IMR-90 (cell line): Measurements from ENCODE around the gene CMSS1. TPM values are rescaled to one million over a fixed set of nuclear protein-coding genes. Genes with fewer than 3 reads are reported as not detected.

Source experiments
- ATAC-seq: fragments of 200-7000 bp; cut with Tn5 transposase; 2 replicates; pipeline ENCODE4 v1.9.1; 2020; ENCODE audit warnings: low read depth, mild to moderate bottlenecking, moderate library complexity
- BruUV-seq: library from RNA; stranded (reverse); fragments of 400-500 nt; replicated peaks from 2 replicates; lab custom pipeline; 2021; lab: Mats Ljungman, UMichigan
- CTCF ChIA-PET: fragments of 300-600 bp; formaldehyde crosslinking; extraction: SDS; loops from one replicate; lab custom pipeline; 2021; ENCODE audit warnings: antibody characterized with exemption; lab: Yijun Ruan, JAX
- POLR2A ChIA-PET: fragments of 300-600 bp; sonication (Branson Sonifier 250); formaldehyde crosslinking; loops from one replicate; lab custom pipeline; 2022; ENCODE audit warnings: antibody characterized with exemption; ENCODE audit not compliant: unreplicated experiment; lab: Charles Lee
- DNase-seq: peaks from one replicate; pipeline ENCODE4 v3.0.0; 2013
- H2AFZ ChIP-seq: replicated peaks from 2 replicates; pipeline ENCODE3; 2013; ENCODE audit warnings: low read length, mild to moderate bottlenecking; ENCODE audit not compliant: poor library complexity
- H2AK5ac ChIP-seq: 2 replicates; pipeline ENCODE4 v1.6.1; 2013; ENCODE audit warnings: low read depth, low read length, inconsistent platforms
- H2AK9ac ChIP-seq: replicated peaks from 2 replicates; pipeline ENCODE3; 2013; ENCODE audit warnings: mild to moderate bottlenecking, low read depth, low read length, moderate library complexity; ENCODE audit not compliant: poor library complexity
- H2BK120ac ChIP-seq: 2 replicates; pipeline ENCODE4 v1.6.1; 2013; ENCODE audit warnings: low read depth, low read length, inconsistent platforms
- H2BK15ac ChIP-seq: 3 replicates; pipeline ENCODE4 v1.6.1; 2013; ENCODE audit warnings: low read depth, low read length, inconsistent platforms
- H2BK20ac ChIP-seq: 2 replicates; pipeline ENCODE4 v1.6.1; 2013; ENCODE audit warnings: low read depth, mild to moderate bottlenecking, inconsistent platforms, low read length, moderate library complexity
- H2BK5ac ChIP-seq: 2 replicates; pipeline ENCODE4 v1.6.1; 2013; ENCODE audit warnings: mild to moderate bottlenecking, low read depth, low read length, inconsistent platforms; ENCODE audit not compliant: poor library complexity, severe bottlenecking
- H3K14ac ChIP-seq: replicated peaks from 2 replicates; pipeline ENCODE4 v1.6.1; 2013; ENCODE audit warnings: low read depth, low read length, inconsistent platforms
- H3K18ac ChIP-seq: 2 replicates; pipeline ENCODE4 v1.6.1; 2013; ENCODE audit warnings: low read depth, low read length, control low read depth
- H3K23ac ChIP-seq: 2 replicates; pipeline ENCODE4 v1.6.1; 2013; ENCODE audit warnings: low read depth, low read length, inconsistent platforms
- H3K27ac ChIP-seq: 2 replicates; pipeline ENCODE4 v1.5.1; 2013; ENCODE audit warnings: mild to moderate bottlenecking, control low read depth, low read length; ENCODE audit not compliant: insufficient read depth
- H3K27me3 ChIP-seq: 2 replicates; pipeline ENCODE4 v1.6.1; 2013; ENCODE audit warnings: low read length; ENCODE audit not compliant: control insufficient read depth, insufficient read depth
- H3K36me3 ChIP-seq: 2 replicates; pipeline ENCODE4 v1.6.1; 2013; ENCODE audit warnings: low read length, mixed read lengths; ENCODE audit not compliant: control insufficient read depth, insufficient read depth
- H3K4ac ChIP-seq: 2 replicates; pipeline ENCODE4 v1.6.1; 2013; ENCODE audit warnings: low read depth, low read length, inconsistent platforms
- H3K4me1 ChIP-seq: 2 replicates; pipeline ENCODE4 v1.6.1; 2013; ENCODE audit warnings: low read length, mixed read lengths; ENCODE audit not compliant: control insufficient read depth, insufficient read depth
- H3K4me2 ChIP-seq: 2 replicates; pipeline ENCODE4 v1.6.1; 2013; ENCODE audit warnings: low read depth, mild to moderate bottlenecking, control low read depth, low read length, moderate library complexity
- H3K4me3 ChIP-seq: 2 replicates; pipeline ENCODE4 v1.5.1; 2013; ENCODE audit warnings: low read depth, mild to moderate bottlenecking, control low read depth, low read length, moderate library complexity; ENCODE audit not compliant: insufficient read depth
- H3K56ac ChIP-seq: 2 replicates; pipeline ENCODE4 v1.6.1; 2013; ENCODE audit warnings: low read length, inconsistent platforms; ENCODE audit not compliant: insufficient read depth; ENCODE audit errors: extremely low read depth
- H3K79me1 ChIP-seq, 2 experiments: 2 replicates each; pipeline ENCODE4 v1.6.1; 2013; ENCODE audit warnings: low read length in 2 of 2, inconsistent platforms in 1 of 2, low read depth in 1 of 2
- H3K9ac ChIP-seq: 2 replicates; pipeline ENCODE4 v1.6.1; 2013; ENCODE audit warnings: low read depth, low read length, control low read depth
- H3K9me1 ChIP-seq: 2 replicates; pipeline ENCODE4 v1.6.1; 2013; ENCODE audit warnings: low read length, inconsistent platforms; ENCODE audit not compliant: insufficient read depth
- H3K9me3 ChIP-seq: 2 replicates; pipeline ENCODE4 v1.6.1; 2013; ENCODE audit warnings: low read length; ENCODE audit not compliant: control insufficient read depth, insufficient read depth
- H4K20me1 ChIP-seq: 2 replicates; pipeline ENCODE4 v1.6.1; 2013; ENCODE audit warnings: low read length, inconsistent platforms; ENCODE audit not compliant: insufficient read depth
- H4K5ac ChIP-seq: 2 replicates; pipeline ENCODE4 v1.6.1; 2013; ENCODE audit warnings: mild to moderate bottlenecking, low read depth, low read length, control low read depth
- H4K8ac ChIP-seq, 2 experiments: 2 replicates each; pipeline ENCODE4 v1.6.1; 2013; ENCODE audit warnings: low read depth in 2 of 2, low read length in 2 of 2, control low read depth in 1 of 2, inconsistent platforms in 1 of 2
- H4K91ac ChIP-seq: 2 replicates; pipeline ENCODE4 v1.6.1; 2013; ENCODE audit warnings: low read depth, low read length, inconsistent platforms; ENCODE audit not compliant: insufficient read depth
- BHLHE40 ChIP-seq: fragments of 150-350 bp; IDR thresholded peaks from 2 replicates; pipeline ENCODE4 v1.6.1; 2016; ENCODE audit warnings: mild to moderate bottlenecking, low read depth, low read length
- CEBPB ChIP-seq: IDR thresholded peaks from 2 replicates; pipeline ENCODE4 v1.6.1; 2012; ENCODE audit warnings: low read depth, low read length, improper control_type of control experiment
- CHD1 ChIP-seq: IDR thresholded peaks from 2 replicates; pipeline ENCODE4 v1.6.1; 2012; ENCODE audit warnings: low read depth, low read length, improper control_type of control experiment
- CTCF ChIP-seq: conservative IDR thresholded peaks from 2 replicates; pipeline ENCODE4 v1.5.1; 2012; ENCODE audit warnings: mild to moderate bottlenecking, low read depth, low read length, improper control_type of control experiment
- ELK1 ChIP-seq: fragments of 150-350 bp; IDR thresholded peaks from 2 replicates; pipeline ENCODE4 v1.6.1; 2016; ENCODE audit warnings: low read depth, mild to moderate bottlenecking, low read length, moderate library complexity, borderline replicate concordance
- FOS ChIP-seq: fragments of 150-350 bp; IDR thresholded peaks from 2 replicates; pipeline ENCODE4 v1.6.1; 2016; ENCODE audit warnings: low read depth, low read length
- MAFK ChIP-seq: IDR thresholded peaks from 2 replicates; pipeline ENCODE4 v1.6.1; 2012; ENCODE audit warnings: low read depth, low read length, improper control_type of control experiment
- MAZ ChIP-seq: IDR thresholded peaks from 2 replicates; pipeline ENCODE4 v1.6.1; 2012; ENCODE audit warnings: low read depth, mild to moderate bottlenecking, low read length, improper control_type of control experiment, moderate library complexity, borderline replicate concordance
- MXI1 ChIP-seq: IDR thresholded peaks from 2 replicates; pipeline ENCODE4 v1.6.1; 2012; ENCODE audit warnings: low read depth, mild to moderate bottlenecking, low read length, moderate library complexity, borderline replicate concordance
- NFE2L2 ChIP-seq: fragments of 150-350 bp; IDR thresholded peaks from 2 replicates; pipeline ENCODE4 v1.6.1; 2016; ENCODE audit warnings: low read depth, mild to moderate bottlenecking, low read length
- POLR2A ChIP-seq: IDR thresholded peaks from 2 replicates; pipeline ENCODE4 v1.6.1; 2012; ENCODE audit warnings: mild to moderate bottlenecking, low read depth, low read length
- RAD21 ChIP-seq: IDR thresholded peaks from 2 replicates; pipeline ENCODE4 v1.6.1; 2012; ENCODE audit warnings: low read length, improper control_type of control experiment
- RCOR1 ChIP-seq: IDR thresholded peaks from 2 replicates; pipeline ENCODE4 v1.6.1; 2012; ENCODE audit warnings: mild to moderate bottlenecking, low read length, improper control_type of control experiment; ENCODE audit not compliant: insufficient replicate concordance
- RFX5 ChIP-seq: IDR thresholded peaks from 2 replicates; pipeline ENCODE4 v1.8.0; 2012; ENCODE audit warnings: low read depth, mild to moderate bottlenecking, low read length, moderate library complexity
- SMC3 ChIP-seq: fragments of 150-350 bp; IDR thresholded peaks from 2 replicates; pipeline ENCODE4 v1.6.1; 2016; ENCODE audit warnings: low read depth, mild to moderate bottlenecking, antibody characterized with exemption, low read length, moderate library complexity
- USF2 ChIP-seq: fragments of 150-350 bp; IDR thresholded peaks from 2 replicates; pipeline ENCODE4 v1.6.1; 2017; ENCODE audit warnings: mild to moderate bottlenecking, antibody characterized with exemption, low read length, low read depth
- WGBS, 2 experiments: methylation state at CpG; one replicate each; pipeline versions ENCODE4 v1.1.5 to v1.1.7; 2013; ENCODE audit warnings: missing lambda C conversion rate in 2 of 2; ENCODE audit not compliant: insufficient read length in 1 of 2; ENCODE audit errors: extremely low coverage in 2 of 2; 5-methylcytosine and 5-hydroxymethylcytosine counted together
- dilution Hi-C: fragments of 300-500 bp; cut with HindIII; formaldehyde crosslinking; loops from one replicate; pipeline ENCODE4 v1.14.3; 2018; ENCODE audit warnings: low sequenced_read_pairs; ENCODE audit not compliant: unreplicated experiment
- in situ Hi-C: fragments of 300-500 bp; cut with MboI; formaldehyde crosslinking; loops from 3 replicates; pipeline ENCODE4 v1.14.3; 2019; ENCODE audit warnings: low sequenced_read_pairs, inconsistent platforms, mixed read lengths
- intact Hi-C: fragments of 100-400 bp; cut with micrococcal nuclease; formaldehyde crosslinking; loops from 2 replicates; pipeline ENCODE4 v1.10.0; 2022
- polyA plus RNA-seq, 3 experiments: library from polyadenylated mRNA; depleted of rRNA; stranded (reverse); fragments of >200 nt; gene quantifications; 2 replicates each; pipeline ENCODE4 v1.2.3, GENCODE V29; 2012; ENCODE audit warnings: low replicate concordance in 1 of 3
- total RNA-seq: library from RNA; depleted of rRNA; stranded (reverse); fragments of >200 nt; gene quantifications from 2 replicates; pipeline ENCODE4 v1.2.3, GENCODE V29; 2012

The CMSS1 gene
- total and polyA plus RNA-seq, 2 of the 4 experiments (the other 2 are of a cell fraction), result 12.5 to 13.6 TPM

- Histone ChIP-seq H2BK20ac (no peak overlapping the region), H3K56ac (no peak overlapping the region), H3K27me3 (no peaks in the 10 kb centered on the region), H3K79me1 (peaks cover 0 to 13% of the 10 kb centered on the region in 2 experiments; a peak in 3 of 4 replicates), H3K23ac (no peak overlapping the region), H3K9me3 (no peaks in the 10 kb centered on the region), H3K36me3 (no peaks in the 10 kb centered on the region), H3K9ac (no peak overlapping the region), H2AK9ac (no peak overlapping the region), H3K4me3 (no peak overlapping the region), H2BK120ac (no peak overlapping the region), H3K14ac (no peak overlapping the region), H3K18ac (no peak overlapping the region), H3K4ac (no peak overlapping the region), H2BK15ac (0 out of 3 replicates have a peak overlapping the region, but pooled peaks have one; percentile 4), H3K4me2 (no peak overlapping the region), H3K9me1 (peaks cover 12% of the 10 kb centered on the region), H4K20me1 (0 out of 2 replicates have a peak, but pooled peaks cover 3% of the 10 kb centered on the region), H2AK5ac (no peak overlapping the region), H3K4me1 (peaks cover 11% of the 10 kb centered on the region), H4K5ac (no peak overlapping the region; the same call in 1 of the 2 replicates), H4K8ac (no peak overlapping the region), H3K27ac (no peak overlapping the region), H2BK5ac (no peak overlapping the region), H2AFZ (no peak overlapping the region), H4K91ac (no peak overlapping the region)
- CTCF ChIA-PET, result no interaction called here
- DNase-seq (no peak), ATAC-seq (no peak)
- BruUV-seq, result no TSS peak
- no peak for TF ChIP-seq POLR2A
- no peak for TF ChIP-seq USF2
- TF ChIP-seq MXI1, result no peak
- no peak for TF ChIP-seq CHD1
- TF ChIP-seq RCOR1, result no peak
- no peak for TF ChIP-seq MAZ
- no peak for TF ChIP-seq BHLHE40
- TF ChIP-seq ELK1, result no peak
- TF ChIP-seq FOS, result no peak
- no peak for TF ChIP-seq RAD21
- TF ChIP-seq NFE2L2, result no peak
- no peak for TF ChIP-seq CEBPB
- no peak for TF ChIP-seq RFX5
- no peak for TF ChIP-seq MAFK
- no peak for TF ChIP-seq SMC3
- TF ChIP-seq CTCF, result no peak
- in situ Hi-C loops, result no loop called here
- dilution Hi-C loops, result no loop called here
- POLR2A ChIA-PET, result no interaction called here
- intact Hi-C loops, result no loop called here
- no CpG with 5 or more reads among the region's 1 CpG for WGBS, 2 experiments
Measured at GRCh38 chr3:99921986-99922385, 104.3 kb downstream of the CMSS1 start.
